GM12878 (cell line): ENCODE measurements around the gene PPP1R2. TPM values are rescaled to one million over a fixed set of nuclear protein-coding genes. Genes with fewer than 3 reads are reported as not detected.

ENCODE experiments used
- ATAC-seq: fragments of 200-7000 bp; cut with Tn5 transposase; 3 replicates; pipeline ENCODE4 v1.9.1; 2020; ENCODE audit warnings: mild to moderate bottlenecking, moderate library complexity
- BruUV-seq: library from RNA; stranded (reverse); fragments of 400-500 nt; replicated peaks from 2 replicates; lab custom pipeline; 2021; lab: Mats Ljungman, UMichigan
- CTCF ChIA-PET: fragments of 300-600 bp; sonication (Branson Sonifier 250); formaldehyde crosslinking; extraction: SDS; loops from one replicate; lab custom pipeline; 2021; ENCODE audit warnings: inconsistent platforms; lab: Yijun Ruan, JAX
- POLR2A ChIA-PET: fragments of 350-600 bp; formaldehyde crosslinking; extraction: SDS; loops from one replicate; lab custom pipeline; 2021; ENCODE audit warnings: inconsistent platforms; lab: Charles Lee
- RAD21 ChIA-PET: fragments of 300-600 bp; sonication (Branson Sonifier 250); formaldehyde crosslinking; loops from one replicate; lab custom pipeline; 2023; ENCODE audit warnings: antibody characterized with exemption; ENCODE audit not compliant: unreplicated experiment; lab: Charles Lee
- SMC1A ChIA-PET: fragments of 300-600 bp; sonication (Branson Sonifier 250); formaldehyde crosslinking; loops from one replicate; lab custom pipeline; 2023; ENCODE audit not compliant: unreplicated experiment, uncharacterized antibody; lab: Charles Lee
- DNase-seq: peaks from one replicate; pipeline ENCODE4 v3.0.0-alpha.2; 2011; ENCODE audit warnings: low read depth, low spot score
- FAIRE-seq: peaks from 3 replicates; lab custom pipeline; 2011; peaks lifted over from hg19 to GRCh38; lab: Jason Lieb, UNC
- H2AFZ ChIP-seq: 2 replicates; pipeline ENCODE4 v1.6.0; 2011; ENCODE audit warnings: low read depth, low read length, control low read depth; ENCODE audit not compliant: control insufficient read depth
- H3K27ac ChIP-seq: 2 replicates; pipeline ENCODE4 v1.5.1; 2011; ENCODE audit warnings: control low read depth; ENCODE audit not compliant: control insufficient read depth, insufficient read depth
- H3K27me3 ChIP-seq, 2 experiments: replicated peaks in 1 of 2; 2 replicates each; pipeline versions ENCODE4 v1.6.0 to v1.6.1; 2011; ENCODE audit warnings: low read length in 1 of 2; ENCODE audit not compliant: control insufficient read depth in 2 of 2, insufficient read depth in 2 of 2
- H3K36me3 ChIP-seq, 2 experiments: 2 replicates each; pipeline ENCODE4 v1.5.1; 2011; ENCODE audit warnings: low read length in 1 of 2; ENCODE audit not compliant: control insufficient read depth in 2 of 2, insufficient read depth in 2 of 2
- H3K4me1 ChIP-seq: 2 replicates; pipeline ENCODE4 v1.6.1; 2011; ENCODE audit warnings: mild to moderate bottlenecking, low read length, moderate library complexity, mixed read lengths; ENCODE audit not compliant: control insufficient read depth, insufficient read depth
- H3K4me2 ChIP-seq: 2 replicates; pipeline ENCODE4 v1.6.0; 2011; ENCODE audit warnings: control low read depth; ENCODE audit not compliant: control insufficient read depth, insufficient read depth
- H3K4me3 ChIP-seq: fragments of 200-600 bp; sonication (generic); 2 replicates; pipeline ENCODE4 v1.5.1; 2016
- H3K79me2 ChIP-seq: 2 replicates; pipeline ENCODE4 v1.6.0; 2011; ENCODE audit warnings: low read length; ENCODE audit not compliant: control insufficient read depth, insufficient read depth
- H3K9ac ChIP-seq: 2 replicates; pipeline ENCODE4 v1.8.0; 2011; ENCODE audit warnings: low read length, control low read depth, mixed read lengths; ENCODE audit not compliant: control insufficient read depth, insufficient read depth
- H3K9me3 ChIP-seq: replicated peaks from 3 replicates; pipeline ENCODE4 v1.5.1; 2011; ENCODE audit warnings: mild to moderate bottlenecking, low read length; ENCODE audit not compliant: control insufficient read depth, insufficient read depth
- H4K20me1 ChIP-seq: 2 replicates; pipeline ENCODE4 v1.6.0; 2011; ENCODE audit not compliant: control insufficient read depth, insufficient read depth
- ATF7 ChIP-seq: fragments of 450-650 bp; IDR thresholded peaks from 2 replicates; pipeline ENCODE4 v1.6.1; 2016; ENCODE audit warnings: low read depth, mild to moderate bottlenecking
- BCL11A ChIP-seq: IDR thresholded peaks from 2 replicates; pipeline ENCODE4 v1.6.1; 2011; ENCODE audit warnings: low read depth, low read length
- MXI1 ChIP-seq: fragments of 150-350 bp; IDR thresholded peaks from 2 replicates; pipeline ENCODE4 v1.6.1; 2011; ENCODE audit warnings: low read depth, mild to moderate bottlenecking, inconsistent platforms, low read length, improper control_type of control experiment
- MYC ChIP-seq: IDR thresholded peaks from 2 replicates; pipeline ENCODE4 v1.6.1; 2011; ENCODE audit warnings: mild to moderate bottlenecking, low read length, moderate library complexity, inconsistent platforms; ENCODE audit not compliant: insufficient read depth, insufficient replicate concordance, insufficient read length, severe bottlenecking
- NFXL1 ChIP-seq: fragments of 450-650 bp; IDR thresholded peaks from 2 replicates; pipeline ENCODE4 v1.6.1; 2017; ENCODE audit warnings: antibody characterized with exemption, mild to moderate bottlenecking, borderline replicate concordance
- SUPT20H ChIP-seq: IDR thresholded peaks from 2 replicates; pipeline ENCODE4 v1.6.1; 2011; ENCODE audit warnings: low read depth, mild to moderate bottlenecking, low read length, moderate library complexity, borderline replicate concordance; ENCODE audit not compliant: control insufficient read depth
- WGBS: methylation state at CpG from one replicate; pipeline ENCODE4 v1.1.6; 2016; ENCODE audit warnings: low lambda C conversion rate; ENCODE audit not compliant: insufficient replicate concordance, insufficient coverage; ENCODE audit errors: missing lambda C conversion rate; 5-methylcytosine and 5-hydroxymethylcytosine counted together
- in situ Hi-C: fragments of 300-500 bp; cut with MboI; formaldehyde crosslinking; loops from 9 replicates; pipeline ENCODE4 v1.14.3; 2018; ENCODE audit warnings: mixed read lengths
- intact Hi-C: fragments of 100-400 bp; cut with micrococcal nuclease; formaldehyde crosslinking; loops from one replicate; pipeline ENCODE4 v1.14.2; 2022; ENCODE audit not compliant: unreplicated experiment
- polyA plus RNA-seq, 11 experiments: library from polyadenylated mRNA; depleted of rRNA in 4 of 11; unstranded in 6 of 11; stranded (reverse) in 5 of 11; fragments of >200 nt; fragmentation: Nextera tagmentation in 4 of 11; fragmentation: Illumina TruSeq in 1 of 11; extraction: Ambion mirVana in 4 of 11; extraction: Trizol in 1 of 11; gene quantifications; 1 replicate in 1 of 11; 2 replicates in 10 of 11; pipeline versions ENCODE4 v1.2.1 to v1.2.3, GENCODE V29; 2011 to 2016; ENCODE audit warnings: inconsistent platforms in 2 of 11, missing spikeins in 2 of 11, low read depth in 1 of 11
- total RNA-seq, 4 experiments: library from RNA; depleted of rRNA in 3 of 4; stranded (reverse); fragments of >200 nt in 3 of 4; fragmentation: Illumina TruSeq in 1 of 4; extraction: Trizol in 1 of 4; gene quantifications; 2 replicates each; pipeline versions ENCODE4 v1.2.1 to v1.2.3, GENCODE V29; 2013 to 2021
- TF ChIP-seq, protein P1 (sequence below): IDR thresholded peaks from 2 replicates; pipeline ENCODE4 v1.6.1; 2011; ENCODE audit warnings: borderline replicate concordance, low read depth, mild to moderate bottlenecking, moderate library complexity, mixed read lengths, low read length; ENCODE audit not compliant: insufficient read depth; ENCODE audit errors: extremely low read length
- TF ChIP-seq, protein P2 (sequence below): fragments of 450-650 bp; formaldehyde crosslinking; IDR thresholded peaks from 2 replicates; pipeline ENCODE4 v1.4.0; 2020; ENCODE audit warnings: mild to moderate bottlenecking, moderate library complexity

The PPP1R2 gene
- total and polyA plus RNA-seq, 10 of the 15 experiments (the other 5 are each of a cell fraction or from before 2014, with no cell fraction given) = 10.5 to 116 (median 46.9) TPM

- DNase-seq = no peak
- Histone ChIP-seq H3K36me3 (no peaks in the 10 kb centered on the region), H3K27me3 (no peaks in the 10 kb centered on the region; a peak in 2 of 4 replicates)
- no TSS peak for BruUV-seq
- ChIA-PET SMC1A (interaction anchor here (2.0 kb wide), 1 partner anchor 12 kb away, joined by 6 read pairs; the partner anchor contains the start of gene APOD), CTCF (interaction anchor here (0.7 to 0.9 kb wide), 2 partner anchors 13 to 85 kb away, joined by 3 to 4 read pairs; no protein-coding TSS in a partner anchor)
- TF ChIP-seq SUPT20H (no peak), MYC (no peak), BCL11A (no peak), MXI1 (no peak), NFXL1 (no peak), ATF7 (no peak)
- TF ChIP-seq, protein P1, sequence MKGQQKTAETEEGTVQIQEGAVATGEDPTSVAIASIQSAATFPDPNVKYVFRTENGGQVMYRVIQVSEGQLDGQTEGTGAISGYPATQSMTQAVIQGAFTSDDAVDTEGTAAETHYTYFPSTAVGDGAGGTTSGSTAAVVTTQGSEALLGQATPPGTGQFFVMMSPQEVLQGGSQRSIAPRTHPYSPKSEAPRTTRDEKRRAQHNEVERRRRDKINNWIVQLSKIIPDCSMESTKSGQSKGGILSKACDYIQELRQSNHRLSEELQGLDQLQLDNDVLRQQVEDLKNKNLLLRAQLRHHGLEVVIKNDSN = no peak
- TF ChIP-seq, protein P2, sequence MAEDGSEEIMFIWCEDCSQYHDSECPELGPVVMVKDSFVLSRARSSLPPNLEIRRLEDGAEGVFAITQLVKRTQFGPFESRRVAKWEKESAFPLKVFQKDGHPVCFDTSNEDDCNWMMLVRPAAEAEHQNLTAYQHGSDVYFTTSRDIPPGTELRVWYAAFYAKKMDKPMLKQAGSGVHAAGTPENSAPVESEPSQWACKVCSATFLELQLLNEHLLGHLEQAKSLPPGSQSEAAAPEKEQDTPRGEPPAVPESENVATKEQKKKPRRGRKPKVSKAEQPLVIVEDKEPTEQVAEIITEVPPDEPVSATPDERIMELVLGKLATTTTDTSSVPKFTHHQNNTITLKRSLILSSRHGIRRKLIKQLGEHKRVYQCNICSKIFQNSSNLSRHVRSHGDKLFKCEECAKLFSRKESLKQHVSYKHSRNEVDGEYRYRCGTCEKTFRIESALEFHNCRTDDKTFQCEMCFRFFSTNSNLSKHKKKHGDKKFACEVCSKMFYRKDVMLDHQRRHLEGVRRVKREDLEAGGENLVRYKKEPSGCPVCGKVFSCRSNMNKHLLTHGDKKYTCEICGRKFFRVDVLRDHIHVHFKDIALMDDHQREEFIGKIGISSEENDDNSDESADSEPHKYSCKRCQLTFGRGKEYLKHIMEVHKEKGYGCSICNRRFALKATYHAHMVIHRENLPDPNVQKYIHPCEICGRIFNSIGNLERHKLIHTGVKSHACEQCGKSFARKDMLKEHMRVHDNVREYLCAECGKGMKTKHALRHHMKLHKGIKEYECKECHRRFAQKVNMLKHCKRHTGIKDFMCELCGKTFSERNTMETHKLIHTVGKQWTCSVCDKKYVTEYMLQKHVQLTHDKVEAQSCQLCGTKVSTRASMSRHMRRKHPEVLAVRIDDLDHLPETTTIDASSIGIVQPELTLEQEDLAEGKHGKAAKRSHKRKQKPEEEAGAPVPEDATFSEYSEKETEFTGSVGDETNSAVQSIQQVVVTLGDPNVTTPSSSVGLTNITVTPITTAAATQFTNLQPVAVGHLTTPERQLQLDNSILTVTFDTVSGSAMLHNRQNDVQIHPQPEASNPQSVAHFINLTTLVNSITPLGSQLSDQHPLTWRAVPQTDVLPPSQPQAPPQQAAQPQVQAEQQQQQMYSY (CRISPR knock-in tag) = no peak
- TF ChIP-seq, all 136 proteins: peak for 0
- Histone ChIP-seq H3K4me2 (no peak overlapping the region), H2AFZ (no peak overlapping the region), H3K9me3 (no peaks in the 10 kb centered on the region), H3K4me3 (no peak overlapping the region), H4K20me1 (no peaks in the 10 kb centered on the region), H3K79me2 (no peaks in the 10 kb centered on the region), H3K9ac (no peak overlapping the region), H3K27ac (no peak overlapping the region), H3K4me1 (no peaks in the 10 kb centered on the region)
- WGBS = 58% methylated on average over 6 of the region's 6 CpGs
- FAIRE-seq = no peak
- ChIA-PET RAD21 (no interaction called here), POLR2A (interaction anchor here (0.5 kb wide), 1 partner anchor 274 kb away, joined by 3 read pairs; no protein-coding TSS in a partner anchor)
- in situ Hi-C loops = no loop called here
- ATAC-seq = no peak
- intact Hi-C loops = no loop called here
Observed at GRCh38 chr3:195571361-195571760, 28.2 kb upstream of the PPP1R2 start.
